NCI-H1105 treated with DMSO at 0.1 percent for 48 hours (cell line): Measurements from ENCODE around the gene PSMG2.
"Not testable (repeated sequence)": the region's sequence is repeated elsewhere in the genome, so short reads cannot be mapped to it uniquely, and the experiment has no call there.

ENCODE experiments used
- DNase-seq: peaks from one replicate; lab custom pipeline; 2025; lab: John Stamatoyannopoulos, UW

Gene PSMG2

DNA sequence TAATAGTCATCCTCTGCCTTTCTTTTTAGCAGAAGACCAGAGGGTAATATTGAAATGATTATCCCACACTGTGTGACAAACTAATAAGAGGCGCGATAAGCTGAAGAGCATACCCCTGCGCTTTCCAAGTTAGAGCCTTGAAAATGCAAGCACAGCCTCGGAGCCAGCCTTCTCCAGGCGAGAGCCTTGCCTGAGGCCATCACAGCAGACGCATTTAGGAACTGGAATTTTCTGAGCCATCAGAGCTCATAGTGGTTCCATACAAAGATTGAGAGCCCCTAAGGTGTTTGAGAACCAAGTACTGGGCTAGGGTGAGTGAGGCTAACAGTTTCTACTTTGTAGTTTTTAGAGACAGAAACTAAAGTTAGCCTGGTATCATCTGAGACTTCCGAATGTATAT is 19.9 kb downstream of the PSMG2 start:
- DNase-seq, result no peak

DNA sequence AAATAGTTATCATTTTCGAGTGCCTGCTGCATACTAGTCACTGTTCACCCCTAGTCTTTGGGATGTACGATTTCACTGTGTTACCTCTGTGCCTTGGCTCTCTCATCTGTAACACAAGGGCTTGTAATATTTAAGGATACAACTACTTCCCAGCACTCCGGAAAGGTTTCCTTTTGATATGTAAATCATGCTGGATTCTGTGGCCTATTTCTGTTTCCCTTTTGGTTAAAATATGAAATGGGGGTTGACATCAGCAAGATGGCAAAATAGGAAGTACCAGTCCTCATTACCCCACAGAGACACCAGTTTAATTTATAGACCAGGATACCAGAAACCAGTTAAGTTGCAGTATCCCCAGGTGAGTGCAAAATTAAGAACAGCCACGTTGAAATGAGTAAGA is 23.5 kb downstream of the PSMG2 start:
- DNase-seq, result no peak

DNA sequence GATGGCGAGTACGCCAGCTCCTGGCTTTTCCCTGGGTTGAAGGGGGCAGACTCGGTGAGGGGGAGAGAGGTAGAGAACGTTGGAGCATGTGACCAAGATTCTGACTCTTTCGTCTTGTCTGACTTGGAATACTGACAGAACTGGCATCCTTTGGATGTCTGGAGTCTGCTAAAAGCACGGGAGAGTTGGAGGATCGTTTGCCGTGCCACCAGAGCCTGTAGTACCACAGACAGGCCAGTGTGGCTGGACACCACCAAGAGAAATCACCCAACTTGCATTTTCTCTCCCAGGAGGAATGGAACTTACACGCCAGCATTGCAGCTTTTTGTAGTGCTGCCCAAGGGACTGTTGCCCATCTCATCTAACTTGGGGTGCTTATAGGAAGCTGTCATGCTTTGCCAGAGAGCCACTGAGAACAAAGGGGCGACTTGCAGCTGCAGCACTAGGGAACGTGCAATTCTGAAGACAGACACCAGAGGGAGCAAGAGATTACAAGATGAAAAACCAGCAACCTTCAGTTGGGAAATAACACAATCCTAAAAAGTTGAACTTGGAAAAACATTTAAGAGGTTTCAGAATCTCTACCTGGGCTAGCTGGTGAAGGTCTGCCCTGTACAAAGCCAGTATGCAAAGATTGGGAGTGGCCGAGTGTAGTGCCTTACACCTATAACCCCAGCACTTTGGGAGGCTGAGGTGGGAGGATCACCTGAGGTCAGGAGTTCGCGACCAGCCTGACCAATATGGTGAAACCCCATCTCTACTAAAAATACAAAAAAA is 24.1 kb downstream of the PSMG2 start:
- peak; percentile 66 for DNase-seq

DNA sequence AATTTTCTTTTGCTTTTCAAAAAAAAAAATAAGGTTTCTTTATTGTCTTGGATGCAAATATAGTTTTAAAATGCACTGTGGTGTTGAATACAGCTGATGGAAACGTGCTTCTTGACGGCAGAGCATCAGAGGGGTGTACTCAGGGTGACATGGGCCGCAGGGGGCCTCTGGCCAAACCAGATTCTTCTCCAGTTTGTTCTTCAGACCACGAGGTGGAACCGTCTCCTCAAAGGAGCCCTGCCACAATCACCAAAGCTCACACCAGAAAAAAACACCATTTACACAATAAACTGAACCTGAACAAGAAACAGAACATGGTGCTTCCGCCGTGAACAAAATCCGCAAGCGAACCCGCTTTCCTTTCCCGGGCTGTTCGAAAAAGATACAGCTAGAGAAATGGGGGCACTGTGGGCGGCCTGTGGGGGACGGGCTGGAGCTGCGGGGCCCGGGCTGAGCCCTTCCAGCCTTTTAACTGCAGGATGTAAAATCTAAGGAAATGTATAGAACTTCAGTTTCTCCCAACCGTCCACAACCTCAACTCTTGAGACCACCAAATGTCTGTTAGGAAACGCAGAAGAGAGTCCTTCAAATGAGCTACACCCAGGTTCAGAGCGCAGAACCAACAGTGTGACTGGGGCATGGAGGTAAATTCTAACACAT is 34.5 kb downstream of the PSMG2 start:
- DNase-seq, result no peak

DNA sequence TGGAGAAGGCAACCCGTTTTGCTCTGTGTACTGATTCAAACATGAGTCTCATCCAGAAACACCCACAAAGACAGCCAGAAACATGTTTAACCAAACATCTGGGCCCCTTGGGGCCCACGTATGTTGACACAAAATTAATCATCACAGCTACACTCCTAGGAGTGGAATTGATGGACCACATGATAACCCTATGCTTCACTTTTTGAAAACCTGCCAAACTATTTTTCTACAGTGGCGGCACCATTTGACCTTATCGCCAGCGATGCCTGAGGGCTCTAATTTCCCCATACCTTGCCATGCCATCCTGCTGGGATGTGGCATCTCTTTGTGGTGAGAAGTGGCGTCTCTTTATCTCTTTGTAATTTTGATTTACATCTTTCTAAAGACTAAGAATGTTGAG is 38.5 kb downstream of the PSMG2 start:
- DNase-seq, result peak; percentile 59

DNA sequence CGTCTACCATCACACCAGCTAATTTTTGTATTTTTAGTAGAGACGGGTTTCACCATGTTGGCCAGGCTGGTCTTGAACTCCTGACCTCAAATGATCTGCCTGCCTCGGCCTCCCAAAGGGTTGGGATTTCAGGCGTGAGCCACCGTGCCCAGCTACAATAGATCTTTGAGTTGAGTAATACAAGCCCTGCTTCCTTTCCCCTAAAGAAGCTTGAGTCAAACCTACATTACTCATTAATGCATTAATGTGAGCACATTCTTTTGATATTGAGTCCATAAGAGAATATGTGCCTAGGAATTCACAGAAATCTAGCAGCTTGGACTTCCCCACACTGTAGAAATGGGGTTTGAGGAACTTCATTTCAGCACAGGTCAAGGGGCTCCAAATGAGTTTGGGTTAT is 39.6 kb downstream of the PSMG2 start:
- no peak for DNase-seq

DNA sequence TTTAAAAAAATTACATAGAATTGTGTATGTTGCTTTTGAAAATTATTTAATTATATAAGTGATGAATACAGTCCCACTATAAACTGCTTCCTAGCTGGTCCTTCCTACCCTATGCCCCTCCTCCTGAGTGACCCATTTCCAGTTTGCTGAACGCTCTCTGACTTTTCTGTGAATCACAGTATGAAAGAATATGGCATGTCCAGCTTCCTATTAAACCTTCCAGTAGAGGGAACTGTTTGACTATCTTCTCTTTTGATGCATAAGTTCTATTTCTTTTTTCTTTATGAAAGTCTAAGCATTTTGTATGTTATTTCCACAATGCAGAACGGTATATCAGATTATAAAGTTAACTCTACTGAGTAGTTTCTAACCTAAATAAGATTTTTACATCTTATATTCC is 41.3 kb downstream of the PSMG2 start:
- peak; percentile 46 for DNase-seq

DNA sequence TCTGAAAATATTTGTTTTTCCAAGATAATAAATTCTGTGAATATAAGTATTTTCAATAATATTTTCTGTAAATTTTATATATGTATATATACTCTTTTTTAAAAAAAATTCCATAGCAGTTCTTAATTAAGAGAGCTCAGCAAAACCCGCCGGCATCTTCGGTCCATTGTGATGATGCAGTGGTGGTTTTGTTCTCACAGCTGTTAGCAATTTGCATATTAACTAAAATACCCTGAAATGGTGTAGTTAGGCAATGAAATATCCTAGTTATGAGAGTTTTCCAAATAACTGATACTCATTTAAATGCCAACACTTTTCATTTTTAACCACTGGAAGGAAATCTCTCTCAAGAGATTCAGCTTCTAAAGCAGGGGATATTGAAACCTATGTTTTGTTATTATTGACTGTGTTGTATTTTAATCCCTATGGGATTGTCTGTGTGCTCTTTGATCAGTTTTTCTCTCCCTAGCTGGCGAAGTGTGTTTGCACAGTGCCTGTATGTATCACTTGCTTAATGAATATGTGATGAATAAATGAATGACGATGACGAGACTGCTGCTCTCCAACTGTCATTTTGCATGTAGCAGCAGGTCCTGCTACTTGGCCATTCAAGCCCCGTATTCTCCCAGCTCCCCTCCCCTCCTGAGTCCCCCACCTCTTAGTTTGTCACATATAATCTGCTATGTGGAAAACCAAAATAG is 42.4 kb downstream of the PSMG2 start:
- DNase-seq, result no peak

DNA sequence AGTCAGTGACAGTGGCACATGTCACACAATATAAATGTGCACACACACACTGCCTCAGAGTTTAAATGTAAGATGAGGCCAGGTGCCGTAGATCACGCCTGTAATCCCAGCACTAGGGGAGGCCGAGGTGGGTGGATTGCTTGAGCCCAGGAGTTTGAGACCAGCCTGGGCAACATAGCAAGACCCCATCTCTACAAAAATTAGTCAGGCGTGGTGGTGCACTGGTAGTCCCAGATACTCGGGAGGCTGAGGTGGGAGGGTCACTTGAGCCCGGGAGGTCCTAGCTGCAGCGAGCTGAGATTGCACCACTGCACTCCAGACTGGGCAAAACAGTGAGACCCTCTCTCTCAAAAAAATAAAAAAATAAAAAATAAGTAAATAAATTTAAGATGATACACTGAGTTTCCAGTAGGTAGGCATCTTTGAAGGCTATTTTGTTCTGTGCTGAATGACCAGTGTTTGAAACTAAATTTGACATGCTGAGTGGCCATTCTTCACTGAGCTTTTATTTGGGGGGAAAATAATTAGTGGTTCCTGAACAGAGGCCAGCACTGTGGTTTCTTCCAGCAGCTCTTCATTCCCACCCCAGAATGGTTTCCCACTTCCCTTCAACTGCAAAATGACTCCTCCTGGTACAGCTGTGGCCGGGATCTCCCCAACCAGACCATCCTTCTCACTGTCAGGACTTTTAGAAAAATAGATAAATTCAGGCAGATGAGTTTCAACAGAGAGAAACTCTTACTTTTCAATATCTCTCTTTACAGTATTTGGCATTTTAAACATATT is 44.9 kb downstream of the PSMG2 start:
- DNase-seq, result no peak

DNA sequence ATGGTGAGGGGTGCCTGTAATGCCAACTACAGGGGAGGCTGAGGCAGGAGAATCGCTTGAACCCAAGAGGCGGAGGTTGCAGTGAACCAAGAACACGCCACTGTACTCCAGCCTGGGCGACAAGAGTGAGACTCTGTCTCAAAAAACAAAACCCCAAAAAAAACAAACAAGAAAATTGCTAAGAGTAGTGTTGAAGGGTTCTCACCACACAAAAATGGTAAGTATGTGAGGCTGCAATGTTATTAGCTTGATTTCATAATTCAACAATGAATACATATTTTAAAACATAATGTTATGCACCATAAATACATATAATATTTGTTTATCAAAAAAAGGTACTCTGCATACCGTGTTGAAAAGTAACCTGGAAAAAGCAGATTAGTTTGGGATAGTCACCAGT is 45.8 kb downstream of the PSMG2 start:
- no peak for DNase-seq

DNA sequence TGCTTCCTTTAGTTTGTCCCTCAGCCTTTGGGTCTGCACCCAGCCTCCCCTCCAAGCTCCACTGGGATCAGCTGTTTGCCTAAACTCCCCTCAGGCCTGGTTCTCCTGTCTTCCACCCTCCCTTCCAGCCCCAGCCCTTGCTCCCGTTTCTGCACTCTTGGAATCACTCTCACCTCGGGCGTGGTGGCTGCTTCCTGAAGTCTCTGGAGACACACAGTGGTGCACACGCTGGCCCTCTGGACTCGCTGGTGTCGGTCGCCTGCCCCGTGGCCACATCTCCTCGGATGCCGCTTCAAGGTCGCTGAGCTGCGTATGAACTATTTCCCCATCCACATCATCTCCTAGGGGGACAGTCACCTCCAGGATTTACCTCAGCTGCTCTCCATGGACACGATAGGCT is 46.3 kb downstream of the PSMG2 start:
- DNase-seq, result no peak

DNA sequence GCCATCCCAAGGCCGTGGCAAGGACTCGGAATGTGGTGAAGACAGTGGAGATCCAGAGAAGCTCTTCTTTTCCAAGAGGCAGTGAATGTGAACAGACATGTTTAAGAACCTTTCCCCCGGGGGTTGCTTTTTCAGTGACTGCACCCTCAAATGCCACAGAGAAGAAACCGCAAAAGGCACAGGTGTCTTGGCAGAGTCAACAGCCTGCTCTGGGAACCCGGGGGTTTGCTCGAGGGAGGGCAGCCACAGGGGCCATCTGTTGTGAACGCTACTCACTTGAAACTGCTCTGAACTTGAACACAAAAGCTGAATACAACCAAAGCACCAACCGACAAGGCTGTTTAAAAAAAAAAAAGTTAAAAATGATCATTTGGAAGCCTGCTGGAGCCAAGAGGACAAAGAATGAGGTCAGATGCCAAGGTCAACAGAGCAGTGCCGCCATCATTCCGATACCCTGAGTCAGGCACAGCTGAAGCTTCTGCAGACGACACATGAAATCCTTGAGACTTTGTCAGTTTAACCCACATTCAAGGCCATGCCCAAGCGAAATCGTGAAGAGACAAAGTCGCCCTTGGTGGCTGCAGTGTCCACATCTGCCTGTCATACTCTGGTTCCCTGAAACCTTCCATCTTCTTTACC is 47.4 kb downstream of the PSMG2 start:
- no peak for DNase-seq

DNA sequence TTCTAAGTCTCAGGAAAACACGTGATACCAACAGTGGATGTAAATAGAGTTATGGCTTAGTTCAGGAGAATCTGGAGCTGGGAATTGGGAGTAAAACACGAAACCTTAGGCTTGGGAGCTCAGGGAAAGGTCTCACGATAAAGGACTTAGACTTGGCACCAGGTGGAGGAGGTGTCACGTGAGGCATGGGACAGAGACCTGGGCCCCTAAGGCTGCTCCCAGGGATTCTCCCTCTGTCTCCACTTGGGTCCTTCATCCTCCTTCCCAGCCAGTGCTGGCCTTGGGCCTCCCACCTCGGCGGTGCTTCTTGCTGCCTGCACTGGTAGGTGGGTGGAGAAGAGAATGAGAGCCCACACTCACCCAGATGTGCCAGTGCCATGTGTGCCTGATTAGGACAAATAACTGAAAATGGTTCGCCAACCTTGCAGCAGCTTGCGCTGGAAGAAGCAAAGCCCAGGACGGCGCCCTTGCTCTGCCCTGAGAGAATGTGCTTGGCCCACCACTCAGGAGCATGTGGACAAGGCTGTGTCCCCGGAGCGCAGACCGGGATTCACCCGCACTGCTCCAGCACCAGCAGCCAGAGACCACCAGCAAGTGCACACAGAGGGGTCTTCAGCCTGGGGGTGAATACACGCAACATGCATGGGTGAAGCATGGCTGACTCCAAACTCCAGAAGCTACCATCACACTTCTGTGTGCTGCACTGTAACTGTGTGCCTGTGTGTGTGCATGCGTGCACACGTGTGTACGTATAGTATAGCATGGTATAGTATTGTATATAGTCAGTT is 48.1 kb downstream of the PSMG2 start:
- no peak for DNase-seq

DNA sequence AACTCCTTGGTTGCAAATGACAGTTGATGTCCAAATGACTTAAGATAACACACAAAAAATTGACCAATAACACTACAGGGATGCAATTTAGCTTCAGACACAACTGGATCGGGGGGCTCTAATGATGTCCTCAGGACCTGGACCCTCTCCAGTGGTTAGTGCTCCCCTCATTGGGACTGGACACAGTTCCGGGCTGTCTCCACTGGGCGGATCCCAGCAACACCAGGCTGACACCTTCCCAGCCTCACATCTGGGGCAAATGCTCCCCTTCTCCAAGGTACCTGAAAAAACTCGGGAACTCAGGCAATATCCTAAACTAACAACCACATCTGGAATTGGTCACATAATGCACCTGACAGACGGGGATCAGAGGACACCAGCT is 48.7 kb downstream of the PSMG2 start:
- DNase-seq, result no peak

DNA sequence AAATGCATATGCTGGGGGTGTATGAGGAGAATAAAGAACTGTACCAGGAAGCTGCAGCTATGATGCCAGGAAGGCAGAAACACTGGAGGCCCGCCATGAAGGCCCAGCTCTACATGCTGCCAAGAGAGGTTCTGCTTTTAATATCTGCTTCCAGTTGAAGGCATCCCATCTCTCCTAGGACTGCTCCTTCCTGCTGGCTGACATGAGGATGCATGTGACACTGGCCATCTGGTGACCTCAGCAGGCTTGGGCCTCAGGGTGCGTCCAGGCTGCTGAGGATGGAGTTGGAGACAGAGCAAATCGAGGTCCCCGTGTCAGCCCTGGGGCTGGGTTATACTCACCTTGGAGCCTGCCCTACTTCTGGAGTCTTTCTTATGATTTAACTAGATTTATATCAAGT is 49.0 kb downstream of the PSMG2 start:
- DNase-seq, result no peak

DNA sequence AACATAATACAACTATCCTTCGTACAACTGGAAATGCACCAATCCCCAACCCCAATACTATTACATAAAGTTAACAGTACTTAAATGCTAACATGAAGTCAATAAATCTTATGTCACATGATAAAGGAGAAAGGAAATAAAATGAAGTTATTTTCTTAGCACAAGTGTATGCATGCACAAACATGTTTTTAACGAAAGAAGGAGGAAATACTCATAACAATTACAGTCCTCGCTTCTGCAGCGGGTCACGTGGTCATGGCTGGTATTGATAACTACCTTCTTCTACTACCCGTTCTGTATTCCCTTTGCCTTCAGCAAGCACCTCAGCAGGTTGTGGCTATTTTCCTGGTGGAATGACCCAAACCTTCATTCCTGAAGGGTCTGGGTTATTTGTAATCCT is 51.7 kb downstream of the PSMG2 start:
- DNase-seq, result no peak

DNA sequence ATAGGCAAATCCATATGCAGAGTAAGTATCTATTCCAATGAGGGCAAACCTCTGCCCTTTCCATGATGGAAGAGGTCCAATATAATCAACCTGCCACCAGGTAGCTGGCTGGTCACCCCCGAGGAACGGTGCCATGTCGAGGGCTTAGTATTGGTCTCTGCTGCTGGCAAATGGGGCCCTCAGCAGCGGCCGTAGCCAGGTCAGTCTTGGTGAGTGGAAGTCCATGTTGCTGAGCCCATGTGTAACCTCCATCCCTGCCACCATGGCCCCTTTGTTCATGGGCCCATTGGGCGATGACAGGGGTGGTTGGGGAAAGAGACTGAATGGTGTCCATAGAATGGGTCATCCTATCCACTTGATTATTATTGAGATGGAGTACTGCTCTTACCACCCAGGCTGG is 52.8 kb downstream of the PSMG2 start:
- DNase-seq, result not testable (repeated sequence)

DNA sequence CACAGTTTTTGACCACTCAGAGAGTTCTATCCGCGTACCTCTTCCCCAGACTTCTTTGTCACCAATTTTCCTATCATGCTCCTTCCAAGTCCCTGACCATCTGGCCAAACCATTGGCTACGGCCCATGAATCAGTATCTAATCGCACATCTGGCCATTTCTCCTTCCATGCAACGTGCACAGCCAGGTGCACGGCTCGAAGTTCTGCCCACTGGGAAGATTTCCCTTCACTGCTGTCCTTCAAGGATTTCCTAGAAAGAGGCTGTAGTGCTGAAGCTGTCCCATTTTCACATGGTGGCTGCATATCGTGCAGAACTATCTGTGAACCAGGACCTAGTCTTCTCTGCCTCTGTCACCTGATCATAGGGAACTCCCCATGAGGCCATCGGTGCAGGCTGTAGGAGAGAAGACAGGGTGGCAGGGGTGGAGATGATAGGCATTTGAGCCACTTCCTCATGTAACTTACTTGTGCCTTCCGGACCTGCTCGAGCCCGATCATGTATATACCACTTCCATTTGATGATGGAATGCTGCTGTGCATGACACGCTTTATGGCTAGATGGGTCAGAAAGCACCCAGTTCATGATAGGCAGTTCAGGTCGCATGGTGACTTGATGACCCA is 53.9 kb downstream of the PSMG2 start:
- not testable (repeated sequence) for DNase-seq

DNA sequence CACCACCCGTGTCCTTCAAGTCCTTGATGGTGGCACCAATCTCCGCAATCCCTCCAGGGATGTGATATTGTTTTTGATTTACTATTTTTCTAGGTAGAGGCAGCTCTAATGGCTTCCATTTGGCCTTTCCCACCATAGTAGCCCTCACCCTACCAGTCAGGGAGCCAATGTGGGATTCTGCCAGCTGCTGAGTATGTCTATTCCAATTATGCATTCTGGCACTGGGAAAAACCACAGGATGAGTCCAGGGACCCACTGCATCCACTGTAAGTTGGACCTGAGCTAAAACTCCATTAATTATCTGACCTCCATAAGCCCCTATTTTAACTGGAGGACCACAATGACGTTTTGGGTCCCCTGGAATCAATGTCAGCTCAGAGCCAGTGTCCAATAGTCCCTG is 55.7 kb downstream of the PSMG2 start:
- not testable (repeated sequence) for DNase-seq

DNA sequence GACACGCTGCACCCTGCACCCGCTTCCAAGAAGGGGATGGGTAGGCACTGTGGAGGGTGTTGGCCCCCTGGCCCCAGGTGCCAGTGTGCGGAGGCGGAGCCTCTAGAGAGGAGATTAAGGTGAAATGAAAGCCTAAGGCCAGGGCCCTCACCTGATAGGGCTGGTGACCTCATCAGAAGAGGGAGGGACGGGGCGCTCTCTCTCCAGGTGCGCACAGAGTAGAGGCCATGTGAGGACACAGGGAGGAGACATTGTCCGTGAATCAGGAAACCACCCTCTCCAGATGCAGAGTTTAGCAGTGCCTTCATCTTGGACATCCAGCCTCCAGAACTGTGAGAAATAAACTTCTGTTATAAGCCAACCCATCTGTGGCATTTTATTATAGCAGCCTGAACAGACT is 62.3 kb downstream of the PSMG2 start:
- DNase-seq, result no peak

DNA sequence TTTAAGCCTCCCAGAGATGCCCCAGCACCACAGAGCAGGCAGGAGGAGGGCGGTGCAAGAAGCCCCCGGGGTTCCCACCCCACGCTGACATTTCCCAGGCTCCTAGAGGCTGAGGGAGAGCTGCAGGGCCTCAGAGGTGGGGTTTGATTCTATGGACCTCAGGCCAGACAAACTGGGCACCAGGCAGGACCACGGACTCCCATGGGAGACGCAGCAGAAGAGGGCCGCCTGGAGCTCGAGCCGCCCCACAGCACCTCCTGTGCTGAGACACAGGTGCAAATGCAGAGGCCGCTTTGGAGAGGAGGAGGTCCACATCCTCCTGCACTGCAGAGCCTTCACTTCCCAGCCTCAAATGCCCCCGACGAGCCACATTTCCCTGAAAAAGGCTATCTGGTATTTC is 62.7 kb downstream of the PSMG2 start:
- no peak for DNase-seq
